Vagina (tissue), 2 donors: Measurements from ENCODE around the gene FCHSD2. TPM values are rescaled to one million over a fixed set of nuclear protein-coding genes. Genes with fewer than 3 reads are reported as not detected.

Experiments used
- DNase-seq, 2 donors: peaks; one replicate each; pipeline ENCODE4 v3.0.0-alpha.2; 2017; ENCODE audit errors: extremely low spot score in 2 of 2
- H3K27ac ChIP-seq: fragments of 200-600 bp; sonication (generic); one replicate; pipeline ENCODE4 v1.5.1; 2019
- H3K27me3 ChIP-seq: fragments of 200-600 bp; sonication (generic); one replicate; pipeline ENCODE4 v1.5.1; 2019
- H3K36me3 ChIP-seq, 2 donors: fragments of 200-600 bp; sonication (generic); one replicate each; pipeline ENCODE4 v1.5.1; 2017 to 2019
- H3K4me1 ChIP-seq: fragments of 200-600 bp; sonication (generic); one replicate; pipeline ENCODE4 v1.5.1; 2019
- H3K4me3 ChIP-seq, 2 donors: fragments of 200-600 bp; sonication (generic); 1 replicate in 1 of 2; 2 replicates in 1 of 2; pipeline ENCODE4 v1.5.1; 2016 to 2019
- H3K9me3 ChIP-seq: fragments of 200-600 bp; sonication (generic); one replicate; pipeline ENCODE4 v1.5.1; 2019
- POLR2A ChIP-seq, 2 donors: fragments of 450-650 bp; IDR thresholded peaks; one replicate each; pipeline ENCODE4 v1.6.1; 2017; ENCODE audit warnings: antibody characterized with exemption in 2 of 2, mild to moderate bottlenecking in 2 of 2, moderate library complexity in 2 of 2
- POLR2AphosphoS5 ChIP-seq, 2 donors: sonication (generic); formaldehyde crosslinking; IDR thresholded peaks; one replicate each; pipeline ENCODE4 v1.9.0; 2017; ENCODE audit warnings: antibody characterized with exemption in 2 of 2, mild to moderate bottlenecking in 2 of 2, low read depth in 1 of 2; ENCODE audit not compliant: insufficient read depth in 1 of 2
- intact Hi-C: fragments of 100-400 bp; cut with DNase I; formaldehyde crosslinking; loops from one replicate; pipeline ENCODE4 v1.15.1; 2023
- total RNA-seq: library from RNA; depleted of rRNA; stranded (reverse); fragments of >200 nt; gene quantifications from one replicate; pipeline ENCODE4 v1.2.3, GENCODE V29; 2016
- TF ChIP-seq, protein P1 (sequence below), 3 experiments: fragments of 450-650 bp in 2 of 3; fragments of 200-600 bp in 1 of 3; sonication (generic) in 1 of 3; IDR thresholded peaks; one replicate each; pipeline ENCODE4 v1.5.1; 2017 to 2019; ENCODE audit warnings: antibody characterized with exemption in 3 of 3, mild to moderate bottlenecking in 2 of 3, moderate library complexity in 2 of 3

Gene FCHSD2
- total RNA-seq, 1 donor from 2014 or later = 15.7 TPM

DNA sequence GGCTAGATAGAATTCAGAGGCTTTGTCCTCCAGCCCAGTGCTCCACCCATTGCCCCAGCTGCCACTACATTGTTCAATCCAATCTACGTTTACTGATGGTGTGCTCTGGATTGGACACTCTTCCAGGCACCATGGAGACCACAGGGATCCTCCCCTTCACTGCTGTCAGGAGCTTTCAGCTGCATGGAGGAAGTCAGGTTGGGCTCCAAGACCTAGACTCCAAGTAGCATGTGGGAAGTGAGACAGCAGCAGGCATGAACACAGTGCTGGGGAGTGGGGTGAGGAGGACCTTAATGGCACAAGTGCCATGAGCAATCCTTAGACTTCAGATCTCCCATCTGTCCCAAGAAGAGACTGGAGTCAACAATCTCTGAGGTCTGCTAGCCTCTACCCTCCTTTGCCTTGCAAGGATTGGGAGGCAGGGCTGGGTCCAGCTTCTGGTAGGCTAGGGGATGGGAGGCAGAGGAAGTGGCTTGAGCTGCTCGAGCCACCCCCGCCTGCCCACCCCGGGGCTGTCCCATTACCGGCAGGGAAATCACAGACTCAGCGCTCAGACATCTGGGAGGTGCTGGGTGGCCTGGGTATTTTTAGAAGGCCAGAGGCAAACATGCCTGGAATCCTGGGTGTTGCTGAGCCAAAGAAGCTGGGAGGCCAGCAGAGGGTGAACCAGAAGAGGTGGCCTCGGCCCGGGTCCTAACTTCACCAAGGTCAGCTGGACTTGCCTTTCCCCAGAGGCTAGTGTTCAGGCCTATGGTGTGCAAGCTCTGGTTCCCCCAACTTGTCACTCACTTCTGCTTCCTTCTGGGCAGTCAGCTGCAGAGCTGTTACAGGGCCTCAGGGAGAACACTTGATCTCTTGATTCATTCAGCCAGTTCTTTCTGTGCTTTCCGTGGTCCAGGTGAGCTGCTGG, 15.2 kb upstream of the FCHSD2 start:
- no peak overlapping the region for H3K27ac ChIP-seq

DNA sequence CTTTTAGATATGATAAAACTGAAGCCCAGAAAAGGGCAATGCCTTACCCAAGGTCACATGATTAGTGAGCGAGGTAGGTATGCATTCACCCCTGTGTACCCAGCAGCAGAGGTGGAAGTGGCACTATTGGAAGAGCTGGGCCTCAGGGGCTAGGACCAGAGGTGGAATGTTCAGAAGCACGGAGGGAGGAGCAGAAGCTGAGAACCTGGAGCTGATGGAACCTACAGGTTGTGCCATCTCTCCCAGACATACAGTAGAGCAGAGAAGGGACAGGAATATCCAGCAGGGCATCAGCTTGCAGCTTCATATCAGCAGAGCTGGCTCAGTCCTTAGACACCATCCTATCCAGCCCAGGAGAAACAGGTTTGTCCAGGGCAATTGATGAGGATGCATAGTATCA, 14.6 kb upstream of the FCHSD2 start:
- H3K9me3 ChIP-seq = no peaks in the 10 kb centered on the region

More for the DNA sequence above, 15.2 kb upstream of the FCHSD2 start:
- no peaks in the 10 kb centered on the region for H3K36me3 ChIP-seq
- intact Hi-C loops = no loop called here
- no peaks in the 10 kb centered on the region for H3K27me3 ChIP-seq
- peaks cover 12% of the 10 kb centered on the region for H3K4me1 ChIP-seq
- DNase-seq = no peak
- TF ChIP-seq POLR2A (IDR thresholded peaks at IDR 0.05) (no peak), POLR2AphosphoS5 (IDR thresholded peaks at IDR 0.05; ENCODE audit: insufficient read depth in 1 of 2, low read depth in 1 of 2) (peak in 1 of 2 donors; percentile 23)
- TF ChIP-seq, protein P1, sequence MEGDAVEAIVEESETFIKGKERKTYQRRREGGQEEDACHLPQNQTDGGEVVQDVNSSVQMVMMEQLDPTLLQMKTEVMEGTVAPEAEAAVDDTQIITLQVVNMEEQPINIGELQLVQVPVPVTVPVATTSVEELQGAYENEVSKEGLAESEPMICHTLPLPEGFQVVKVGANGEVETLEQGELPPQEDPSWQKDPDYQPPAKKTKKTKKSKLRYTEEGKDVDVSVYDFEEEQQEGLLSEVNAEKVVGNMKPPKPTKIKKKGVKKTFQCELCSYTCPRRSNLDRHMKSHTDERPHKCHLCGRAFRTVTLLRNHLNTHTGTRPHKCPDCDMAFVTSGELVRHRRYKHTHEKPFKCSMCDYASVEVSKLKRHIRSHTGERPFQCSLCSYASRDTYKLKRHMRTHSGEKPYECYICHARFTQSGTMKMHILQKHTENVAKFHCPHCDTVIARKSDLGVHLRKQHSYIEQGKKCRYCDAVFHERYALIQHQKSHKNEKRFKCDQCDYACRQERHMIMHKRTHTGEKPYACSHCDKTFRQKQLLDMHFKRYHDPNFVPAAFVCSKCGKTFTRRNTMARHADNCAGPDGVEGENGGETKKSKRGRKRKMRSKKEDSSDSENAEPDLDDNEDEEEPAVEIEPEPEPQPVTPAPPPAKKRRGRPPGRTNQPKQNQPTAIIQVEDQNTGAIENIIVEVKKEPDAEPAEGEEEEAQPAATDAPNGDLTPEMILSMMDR (IDR thresholded peaks at IDR 0.05) = no peak
- no peak overlapping the region for H3K4me3 ChIP-seq
- no peaks in the 10 kb centered on the region for H3K9me3 ChIP-seq

DNA sequence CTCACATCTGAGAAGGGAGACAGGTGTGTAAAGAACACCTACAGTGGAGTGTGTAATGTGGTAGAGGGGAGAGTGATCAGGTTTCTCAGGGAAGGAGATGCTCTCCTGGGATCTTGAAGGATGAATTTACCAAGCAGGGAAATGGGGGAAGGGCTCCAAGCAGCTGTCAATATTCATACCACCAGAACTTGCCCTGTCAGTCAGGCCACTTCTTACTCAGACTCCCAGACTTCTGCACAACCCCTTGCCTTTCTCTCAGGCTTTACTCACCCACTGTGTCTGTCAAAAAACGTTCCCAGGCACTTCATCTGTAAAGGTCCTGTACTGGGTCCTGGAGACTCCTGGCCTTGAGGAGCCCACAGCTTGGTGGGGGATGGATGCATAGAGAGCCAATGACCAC, 14.0 kb upstream of the FCHSD2 start:
- no peaks in the 10 kb centered on the region for H3K36me3 ChIP-seq
- no peak for DNase-seq
- intact Hi-C loops = no loop called here

More for the DNA sequence above, 14.6 kb upstream of the FCHSD2 start:
- Histone ChIP-seq H3K27me3 (no peaks in the 10 kb centered on the region), H3K27ac (no peak overlapping the region), H3K4me1 (peaks cover 12% of the 10 kb centered on the region), H3K4me3 (no peak overlapping the region), H3K36me3 (no peaks in the 10 kb centered on the region)
- DNase-seq = no peak
- intact Hi-C loops = no loop called here
- TF ChIP-seq, protein P1 (IDR thresholded peaks at IDR 0.05) = no peak
- TF ChIP-seq POLR2AphosphoS5 (IDR thresholded peaks at IDR 0.05; ENCODE audit: insufficient read depth in 1 of 2, low read depth in 1 of 2) (no peak), POLR2A (IDR thresholded peaks at IDR 0.05) (no peak)

DNA sequence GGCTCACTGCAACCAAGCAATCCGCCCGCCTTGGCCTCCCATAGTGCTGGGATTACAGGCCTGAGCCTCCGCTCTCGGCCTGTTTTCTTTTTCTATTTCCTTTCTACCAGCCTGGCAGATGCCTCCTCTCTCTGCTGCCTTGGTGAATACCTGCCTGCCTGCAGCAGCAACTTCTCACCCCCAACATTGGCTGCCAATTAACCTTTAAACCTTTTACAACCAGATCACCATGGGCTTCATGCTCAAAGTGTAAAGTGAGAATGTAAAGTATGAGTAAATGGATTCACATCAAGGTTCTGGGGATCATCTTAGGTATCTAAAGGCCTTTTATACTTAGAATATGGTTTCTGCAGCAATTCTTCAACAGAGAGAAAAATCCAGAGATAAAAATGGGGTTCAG, 13.0 kb upstream of the FCHSD2 start:
- no peak overlapping the region for H3K27ac ChIP-seq
- peaks cover 12% of the 10 kb centered on the region for H3K4me1 ChIP-seq
- DNase-seq = no peak
- H3K9me3 ChIP-seq = no peaks in the 10 kb centered on the region
- no peaks in the 10 kb centered on the region for H3K27me3 ChIP-seq
- TF ChIP-seq, protein P1 (IDR thresholded peaks at IDR 0.05) = no peak
- intact Hi-C loops = no loop called here
- no peak overlapping the region for H3K4me3 ChIP-seq
- no peaks in the 10 kb centered on the region for H3K36me3 ChIP-seq

More for the DNA sequence above, 14.0 kb upstream of the FCHSD2 start:
- H3K27me3 ChIP-seq = no peaks in the 10 kb centered on the region
- H3K4me3 ChIP-seq = no peak overlapping the region
- TF ChIP-seq POLR2A (IDR thresholded peaks at IDR 0.05) (no peak), POLR2AphosphoS5 (IDR thresholded peaks at IDR 0.05; ENCODE audit: insufficient read depth in 1 of 2, low read depth in 1 of 2) (no peak)
- TF ChIP-seq, protein P1 (IDR thresholded peaks at IDR 0.05) = no peak
- no peak overlapping the region for H3K27ac ChIP-seq
- no peaks in the 10 kb centered on the region for H3K9me3 ChIP-seq
- peaks cover 12% of the 10 kb centered on the region for H3K4me1 ChIP-seq

DNA sequence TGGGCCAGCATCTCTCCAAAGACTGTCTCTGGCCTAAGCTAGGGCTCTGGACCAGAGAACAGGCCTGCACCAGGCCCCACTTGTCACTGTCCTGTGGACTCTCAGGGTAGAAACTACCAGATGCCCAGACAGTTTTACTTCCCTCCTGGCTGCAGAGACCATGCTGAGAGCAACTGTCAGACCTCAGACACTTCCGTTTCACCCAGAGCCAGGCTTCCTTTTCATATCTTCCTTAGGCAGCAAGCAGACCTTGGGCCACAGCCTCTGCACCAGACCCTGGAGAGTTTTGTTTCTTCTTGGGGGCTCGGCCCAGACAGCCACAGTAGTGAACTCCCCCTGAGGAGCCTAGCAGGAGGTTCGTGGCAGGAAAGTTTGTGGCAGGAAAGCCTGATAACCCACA, 12.1 kb upstream of the FCHSD2 start:
- Histone ChIP-seq H3K27ac (no peak overlapping the region), H3K9me3 (no peaks in the 10 kb centered on the region), H3K27me3 (no peaks in the 10 kb centered on the region), H3K4me1 (peaks cover 12% of the 10 kb centered on the region), H3K4me3 (no peak overlapping the region), H3K36me3 (no peaks in the 10 kb centered on the region)
- DNase-seq = no peak
- TF ChIP-seq POLR2A (IDR thresholded peaks at IDR 0.05) = no peak
- TF ChIP-seq, protein P1 (IDR thresholded peaks at IDR 0.05) = no peak
- intact Hi-C loops = no loop called here
